CD4-positive, CD25-positive, alpha-beta regulatory T cell (primary cell): ENCODE data around the gene BLM. TPM values are rescaled to one million over a fixed set of nuclear protein-coding genes. Genes with fewer than 3 reads are reported as not detected.

Source experiments
- ATAC-seq, 2 donors: fragments of 150-1000 bp; cut with Tn5 transposase; one replicate each; pipeline ENCODE4 v1.10.0; 2021; ENCODE audit warnings: low read depth in 2 of 2, moderate number of reproducible peaks in 2 of 2, moderate library complexity in 1 of 2
- DNase-seq, 3 donors: peaks; one replicate each; pipeline versions ENCODE4 v3.0.0 to v3.0.0-alpha.2; 2012 to 2022; ENCODE audit warnings: mixed read lengths in 1 of 3
- H3K27ac ChIP-seq: one replicate; pipeline ENCODE4 v1.7.0; 2013; ENCODE audit warnings: mild to moderate bottlenecking, low read length; ENCODE audit not compliant: insufficient read depth, poor library complexity, severe bottlenecking
- H3K27me3 ChIP-seq: one replicate; pipeline ENCODE4 v1.7.0; 2013; ENCODE audit warnings: low read length; ENCODE audit not compliant: control insufficient read depth, insufficient read depth
- H3K36me3 ChIP-seq: one replicate; pipeline ENCODE4 v1.7.0; 2013; ENCODE audit warnings: mild to moderate bottlenecking, low read length, moderate library complexity; ENCODE audit not compliant: control insufficient read depth, insufficient read depth
- H3K4me1 ChIP-seq: 2 replicates; pipeline ENCODE4 v1.7.0; 2013; ENCODE audit warnings: mild to moderate bottlenecking, low read length; ENCODE audit not compliant: insufficient read depth, control insufficient read depth, poor library complexity, severe bottlenecking
- H3K4me3 ChIP-seq: one replicate; pipeline ENCODE4 v1.7.0; 2013; ENCODE audit warnings: low read depth, mild to moderate bottlenecking, low read length, moderate library complexity
- H3K9me3 ChIP-seq, 2 experiments: 1 replicate in 1 of 2; 2 replicates in 1 of 2; pipeline ENCODE4 v1.7.0; 2013; ENCODE audit warnings: low read length in 2 of 2, mild to moderate bottlenecking in 1 of 2, moderate library complexity in 1 of 2; ENCODE audit not compliant: control insufficient read depth in 2 of 2
- H3K27ac Mint-ChIP-seq, 3 donors: one replicate each; pipeline ENCODE4 v1.8.0; 2020 to 2022; ENCODE audit warnings: mild to moderate bottlenecking in 3 of 3, mixed read lengths in 3 of 3, moderate library complexity in 2 of 3
- H3K27me3 Mint-ChIP-seq: one replicate; pipeline ENCODE4 v1.8.0; 2022; ENCODE audit warnings: mild to moderate bottlenecking, mixed read lengths
- H3K36me3 Mint-ChIP-seq: one replicate; pipeline ENCODE4 v1.8.0; 2020; ENCODE audit warnings: mixed read lengths
- H3K4me1 Mint-ChIP-seq, 4 donors: one replicate each; pipeline ENCODE4 v1.8.0; 2020 to 2022; ENCODE audit warnings: mixed read lengths in 4 of 4, mild to moderate bottlenecking in 1 of 4
- H3K4me3 Mint-ChIP-seq, 4 donors: one replicate each; pipeline ENCODE4 v1.8.0; 2020 to 2022; ENCODE audit warnings: mild to moderate bottlenecking in 4 of 4, mixed read lengths in 4 of 4, moderate library complexity in 3 of 4
- H3K9me3 Mint-ChIP-seq, 7 donors: one replicate each; pipeline ENCODE4 v1.8.0; 2020 to 2022; ENCODE audit warnings: mixed read lengths in 7 of 7, mild to moderate bottlenecking in 3 of 7, moderate library complexity in 2 of 7
- polyA plus RNA-seq, 4 donors: library from polyadenylated mRNA; unstranded; fragments of 300-500 nt; fragmentation: Illumina TruSeq; gene quantifications; one replicate each; pipeline ENCODE4 v1.2.3, GENCODE V29; 2021
- total RNA-seq: library from RNA; stranded (reverse); gene quantifications from one replicate; pipeline ENCODE4 v1.2.3, GENCODE V29; 2022

Gene BLM
- total and polyA plus RNA-seq, 5 donors from 2014 or later = 6.3 to 12.0 (median 7.0) TPM

GRCh38 chr15:90694987-90695386 lies 22.2 kb upstream of the BLM start:
- Histone ChIP-seq H3K36me3 (no peaks in the 10 kb centered on the region), H3K4me3 (no peak overlapping the region), H3K27ac (no peak overlapping the region), H3K9me3 (no peaks in the 10 kb centered on the region), H3K27me3 (no peaks in the 10 kb centered on the region), H3K4me1 (no peaks in the 10 kb centered on the region)
- H3K36me3 Mint-ChIP-seq = no peaks in the 10 kb centered on the region
- no peaks in the 10 kb centered on the region for H3K27me3 Mint-ChIP-seq
- ATAC-seq = no peak
- no peak overlapping the region for H3K27ac Mint-ChIP-seq
- H3K9me3 Mint-ChIP-seq = peaks cover 0 to 1% (median 0%) of the 10 kb centered on the region in 7 donors
- H3K4me1 Mint-ChIP-seq = peaks cover 2 to 6% (median 4%) of the 10 kb centered on the region in 4 donors
- H3K4me3 Mint-ChIP-seq = no peak overlapping the region
- no peak for DNase-seq

GRCh38 chr15:90697175-90697574 lies 20.0 kb upstream of the BLM start:
- H3K4me1 Mint-ChIP-seq = peaks cover 2 to 6% (median 4%) of the 10 kb centered on the region in 4 donors
- H3K36me3 Mint-ChIP-seq = no peaks in the 10 kb centered on the region

GRCh38 chr15:90698629-90699028 lies 18.5 kb upstream of the BLM start:
- Histone ChIP-seq H3K4me3 (no peak overlapping the region), H3K4me1 (no peaks in the 10 kb centered on the region), H3K9me3 (no peaks in the 10 kb centered on the region), H3K36me3 (no peaks in the 10 kb centered on the region), H3K27me3 (no peaks in the 10 kb centered on the region), H3K27ac (no peak overlapping the region)
- ATAC-seq (no peak), DNase-seq (no peak)
- Mint-ChIP-seq H3K9me3 (peaks cover 0 to 8% (median 0%) of the 10 kb centered on the region in 7 donors), H3K27me3 (no peaks in the 10 kb centered on the region), H3K27ac (no peak overlapping the region), H3K4me3 (no peak overlapping the region), H3K4me1 (peaks cover 2 to 6% (median 4%) of the 10 kb centered on the region in 4 donors), H3K36me3 (peaks cover 12% of the 10 kb centered on the region)

More at GRCh38 chr15:90697175-90697574, 20.0 kb upstream of the BLM start:
- Mint-ChIP-seq H3K4me3 (no peak overlapping the region), H3K27me3 (no peaks in the 10 kb centered on the region), H3K9me3 (peaks cover 0 to 2% (median 0%) of the 10 kb centered on the region in 7 donors), H3K27ac (no peak overlapping the region)
- Histone ChIP-seq H3K9me3 (no peaks in the 10 kb centered on the region), H3K4me3 (no peak overlapping the region), H3K27ac (no peak overlapping the region), H3K27me3 (no peaks in the 10 kb centered on the region), H3K36me3 (no peaks in the 10 kb centered on the region), H3K4me1 (no peaks in the 10 kb centered on the region)
- DNase-seq = peak in 1 of 3 donors; percentile 85
- ATAC-seq = no peak

- no peak overlapping the region for H3K27ac ChIP-seq
- Mint-ChIP-seq H3K4me3 (no peak overlapping the region), H3K27me3 (no peaks in the 10 kb centered on the region), H3K27ac (no peak overlapping the region), H3K36me3 (peaks cover 12% of the 10 kb centered on the region), H3K4me1 (peaks cover 0 to 6% (median 3%) of the 10 kb centered on the region in 4 donors), H3K9me3 (peaks cover 0 to 8% (median 0%) of the 10 kb centered on the region in 7 donors)
- no peaks in the 10 kb centered on the region for H3K36me3 ChIP-seq
- H3K4me1 ChIP-seq = no peaks in the 10 kb centered on the region
- no peak for DNase-seq
- ATAC-seq = no peak
- H3K4me3 ChIP-seq = no peak overlapping the region
- H3K9me3 ChIP-seq = no peaks in the 10 kb centered on the region
- no peaks in the 10 kb centered on the region for H3K27me3 ChIP-seq
Observed at GRCh38 chr15:90701048-90701447, 16.1 kb upstream of the BLM start.

GRCh38 chr15:90701880-90702630 lies 15.1 kb upstream of the BLM start:
- Histone ChIP-seq H3K36me3 (no peaks in the 10 kb centered on the region), H3K4me1 (no peaks in the 10 kb centered on the region), H3K27ac (no peak overlapping the region), H3K27me3 (no peaks in the 10 kb centered on the region), H3K4me3 (no peak overlapping the region), H3K9me3 (no peaks in the 10 kb centered on the region)
- Mint-ChIP-seq H3K4me1 (peaks cover 0 to 3% (median 1%) of the 10 kb centered on the region in 4 donors), H3K4me3 (no peak overlapping the region), H3K9me3 (peaks cover 0 to 8% (median 0%) of the 10 kb centered on the region in 7 donors), H3K27ac (peak overlapping the region in 1 of 3 donors; percentile 17), H3K36me3 (peaks cover 12% of the 10 kb centered on the region), H3K27me3 (no peaks in the 10 kb centered on the region)
- no peak for ATAC-seq
- DNase-seq = no peak

- Histone ChIP-seq H3K4me3 (no peak overlapping the region), H3K27ac (no peak overlapping the region), H3K9me3 (no peaks in the 10 kb centered on the region), H3K27me3 (no peaks in the 10 kb centered on the region), H3K36me3 (no peaks in the 10 kb centered on the region), H3K4me1 (no peaks in the 10 kb centered on the region)
- peaks cover 0 to 8% (median 0%) of the 10 kb centered on the region in 7 donors for H3K9me3 Mint-ChIP-seq
- H3K27me3 Mint-ChIP-seq = no peaks in the 10 kb centered on the region
- H3K36me3 Mint-ChIP-seq = peaks cover 12% of the 10 kb centered on the region
- no peak overlapping the region for H3K27ac Mint-ChIP-seq
- DNase-seq (no peak), ATAC-seq (no peak)
- H3K4me1 Mint-ChIP-seq = no peaks in the 10 kb centered on the region
- H3K4me3 Mint-ChIP-seq = no peak overlapping the region
Observed at GRCh38 chr15:90703455-90703854, 13.7 kb upstream of the BLM start.

GRCh38 chr15:90705212-90705611 lies 11.9 kb upstream of the BLM start:
- Mint-ChIP-seq H3K4me3 (no peak overlapping the region), H3K9me3 (peaks cover 0 to 8% (median 0%) of the 10 kb centered on the region in 7 donors)

More at GRCh38 chr15:90705212-90705611, 11.9 kb upstream of the BLM start:
- no peak overlapping the region for H3K27ac ChIP-seq
- ATAC-seq (no peak), DNase-seq (no peak)
- Mint-ChIP-seq H3K27ac (peak overlapping the region in 1 of 3 donors; percentile 58), H3K4me1 (no peaks in the 10 kb centered on the region), H3K36me3 (peaks cover 12% of the 10 kb centered on the region), H3K27me3 (no peaks in the 10 kb centered on the region)
- no peaks in the 10 kb centered on the region for H3K4me1 ChIP-seq
- H3K9me3 ChIP-seq = no peaks in the 10 kb centered on the region
- no peaks in the 10 kb centered on the region for H3K36me3 ChIP-seq
- H3K4me3 ChIP-seq = no peak overlapping the region
- H3K27me3 ChIP-seq = no peaks in the 10 kb centered on the region
